Stomach (tissue), 9 donors: Measurements from ENCODE around the gene PDE9A. TPM values are rescaled to one million over a fixed set of nuclear protein-coding genes. Genes with fewer than 3 reads are reported as not detected.

ENCODE experiments used
- DNase-seq, 2 donors: peaks; one replicate each; pipeline versions ENCODE4 v3.0.0 to v3.0.0-alpha.2; 2013 to 2019
- H3K27ac ChIP-seq, 5 donors: fragments of 200-600 bp in 4 of 5; sonication (generic) in 4 of 5; one replicate each; pipeline ENCODE4 v1.5.1; 2013 to 2019; ENCODE audit warnings: mild to moderate bottlenecking in 1 of 5, moderate library complexity in 1 of 5
- H3K27me3 ChIP-seq, 3 donors: fragments of 200-600 bp; sonication (generic); one replicate each; pipeline ENCODE4 v1.5.1; 2017 to 2019; ENCODE audit warnings: mixed run types in 1 of 3
- H3K36me3 ChIP-seq, 4 donors: fragments of 200-600 bp; sonication (generic); 1 replicate in 3 of 4; 2 replicates in 1 of 4; pipeline ENCODE4 v1.5.1; 2016 to 2019
- H3K4me1 ChIP-seq, 4 donors: fragments of 200-600 bp; sonication (generic); one replicate each; pipeline ENCODE4 v1.5.1; 2016 to 2019
- H3K4me3 ChIP-seq, 4 donors: fragments of 200-600 bp; sonication (generic) in 3 of 4; one replicate each; pipeline ENCODE4 v1.5.1; 2016 to 2019; ENCODE audit warnings: mild to moderate bottlenecking in 1 of 4
- H3K9me3 ChIP-seq, 4 donors: fragments of 200-600 bp; sonication (generic); one replicate each; pipeline ENCODE4 v1.5.1; 2016 to 2019
- EP300 ChIP-seq: sonication (generic); formaldehyde crosslinking; IDR thresholded peaks from one replicate; pipeline ENCODE4 v1.6.1; 2017; ENCODE audit warnings: antibody characterized with exemption
- POLR2A ChIP-seq, 4 donors: fragments of 450-650 bp; IDR thresholded peaks; one replicate each; pipeline ENCODE4 v1.6.1; 2016; ENCODE audit warnings: antibody characterized with exemption in 4 of 4, control low read depth in 2 of 4, mild to moderate bottlenecking in 1 of 4, moderate library complexity in 1 of 4
- POLR2AphosphoS5 ChIP-seq, 3 donors: sonication (generic); formaldehyde crosslinking; IDR thresholded peaks; one replicate each; pipeline ENCODE4 v1.6.1; 2016; ENCODE audit warnings: antibody characterized with exemption in 3 of 3
- WGBS, 5 donors: extraction: QIAGEN DNeasy Blood & Tissue Kit in 3 of 5; methylation state at CpG; one replicate each; pipeline versions ENCODE4 v1.1.5 to v1.1.7; 2013 to 2018; 5-methylcytosine and 5-hydroxymethylcytosine counted together
- intact Hi-C: fragments of 100-400 bp; cut with DNase I; formaldehyde crosslinking; loops from one replicate; pipeline ENCODE4 v1.15.1; 2023; ENCODE audit warnings: low total_unique reads
- polyA plus RNA-seq, 3 donors: library from polyadenylated mRNA; stranded (reverse); fragments of 200-250 nt; gene quantifications; one replicate each; pipeline ENCODE4 v1.2.3, GENCODE V29; 2013
- total RNA-seq, 5 donors: library from RNA; depleted of rRNA; stranded (reverse); fragments of >200 nt; gene quantifications; one replicate each; pipeline versions ENCODE4 v1.1.0 to v1.2.3, GENCODE V29; 2014 to 2016
- TF ChIP-seq, protein P1 (sequence below), 7 experiments: fragments of 450-650 bp in 4 of 7; fragments of 200-600 bp in 3 of 7; sonication (generic) in 3 of 7; IDR thresholded peaks; one replicate each; pipeline ENCODE4 v1.5.1; 2016 to 2019; ENCODE audit warnings: antibody characterized with exemption in 7 of 7, control low read depth in 2 of 7, mild to moderate bottlenecking in 1 of 7
- donor health status: healthy with polysubstance abuse.
- donor health status: Bipolar disorder and iron deficiency.
- donor health status: healthy.

Gene PDE9A
- total and polyA plus RNA-seq, 8 donors: 6.4 to 77.1 (median 11.9) TPM

DNA sequence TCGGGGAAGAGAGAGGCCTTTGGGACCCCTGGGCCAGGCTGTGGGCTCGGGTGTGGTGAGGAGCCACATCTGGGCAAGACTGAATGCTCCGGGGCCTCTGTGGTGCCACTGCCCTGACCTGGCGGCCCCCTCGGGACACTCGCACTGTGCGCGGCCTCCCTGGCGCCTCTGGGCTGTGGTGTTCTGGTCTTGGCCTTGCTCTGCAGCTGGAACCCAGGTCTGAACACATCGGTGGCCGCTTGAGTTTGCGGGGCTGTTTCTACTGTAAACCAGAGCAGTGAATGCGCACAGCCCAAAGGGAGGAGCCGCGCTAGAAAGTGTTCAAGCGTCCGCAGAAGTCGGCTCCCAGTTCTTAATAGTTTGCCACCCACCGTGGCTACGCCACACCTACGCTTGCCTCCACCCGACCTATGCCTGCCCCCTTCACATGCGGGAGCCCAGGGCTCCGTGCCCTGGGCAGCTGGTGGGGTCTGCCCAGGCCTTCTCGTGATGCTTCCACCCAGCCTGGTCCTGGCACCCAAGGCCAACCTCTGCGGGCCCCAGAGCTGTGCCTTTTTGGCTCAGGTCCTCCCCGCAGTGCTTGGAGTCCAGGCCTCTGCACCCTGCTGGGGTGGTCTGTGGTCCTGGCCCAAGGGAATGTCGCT lies 4.4 kb downstream of the PDE9A start:
- peaks cover 0 to 56% (median 19%) of the 10 kb centered on the region in 3 donors for H3K27me3 ChIP-seq
- no peaks in the 10 kb centered on the region for H3K36me3 ChIP-seq
- no peak overlapping the region for H3K27ac ChIP-seq
- H3K9me3 ChIP-seq: no peaks in the 10 kb centered on the region
- intact Hi-C loops: loop anchor here (10.0 kb wide), 2 partner anchors 63 to 167 kb away; no protein-coding TSS in a partner anchor
- TF ChIP-seq, protein P1, sequence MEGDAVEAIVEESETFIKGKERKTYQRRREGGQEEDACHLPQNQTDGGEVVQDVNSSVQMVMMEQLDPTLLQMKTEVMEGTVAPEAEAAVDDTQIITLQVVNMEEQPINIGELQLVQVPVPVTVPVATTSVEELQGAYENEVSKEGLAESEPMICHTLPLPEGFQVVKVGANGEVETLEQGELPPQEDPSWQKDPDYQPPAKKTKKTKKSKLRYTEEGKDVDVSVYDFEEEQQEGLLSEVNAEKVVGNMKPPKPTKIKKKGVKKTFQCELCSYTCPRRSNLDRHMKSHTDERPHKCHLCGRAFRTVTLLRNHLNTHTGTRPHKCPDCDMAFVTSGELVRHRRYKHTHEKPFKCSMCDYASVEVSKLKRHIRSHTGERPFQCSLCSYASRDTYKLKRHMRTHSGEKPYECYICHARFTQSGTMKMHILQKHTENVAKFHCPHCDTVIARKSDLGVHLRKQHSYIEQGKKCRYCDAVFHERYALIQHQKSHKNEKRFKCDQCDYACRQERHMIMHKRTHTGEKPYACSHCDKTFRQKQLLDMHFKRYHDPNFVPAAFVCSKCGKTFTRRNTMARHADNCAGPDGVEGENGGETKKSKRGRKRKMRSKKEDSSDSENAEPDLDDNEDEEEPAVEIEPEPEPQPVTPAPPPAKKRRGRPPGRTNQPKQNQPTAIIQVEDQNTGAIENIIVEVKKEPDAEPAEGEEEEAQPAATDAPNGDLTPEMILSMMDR (IDR thresholded peaks at IDR 0.05): no peak
- no peak for TF ChIP-seq EP300
- no peak for DNase-seq
- 89 to 96% (median 93%) methylated on average over 24 to 28 of the region's 28 CpGs for WGBS, 5 donors
- peaks cover 23 to 52% (median 32%) of the 10 kb centered on the region in 4 donors for H3K4me1 ChIP-seq
- no peak overlapping the region for H3K4me3 ChIP-seq

DNA sequence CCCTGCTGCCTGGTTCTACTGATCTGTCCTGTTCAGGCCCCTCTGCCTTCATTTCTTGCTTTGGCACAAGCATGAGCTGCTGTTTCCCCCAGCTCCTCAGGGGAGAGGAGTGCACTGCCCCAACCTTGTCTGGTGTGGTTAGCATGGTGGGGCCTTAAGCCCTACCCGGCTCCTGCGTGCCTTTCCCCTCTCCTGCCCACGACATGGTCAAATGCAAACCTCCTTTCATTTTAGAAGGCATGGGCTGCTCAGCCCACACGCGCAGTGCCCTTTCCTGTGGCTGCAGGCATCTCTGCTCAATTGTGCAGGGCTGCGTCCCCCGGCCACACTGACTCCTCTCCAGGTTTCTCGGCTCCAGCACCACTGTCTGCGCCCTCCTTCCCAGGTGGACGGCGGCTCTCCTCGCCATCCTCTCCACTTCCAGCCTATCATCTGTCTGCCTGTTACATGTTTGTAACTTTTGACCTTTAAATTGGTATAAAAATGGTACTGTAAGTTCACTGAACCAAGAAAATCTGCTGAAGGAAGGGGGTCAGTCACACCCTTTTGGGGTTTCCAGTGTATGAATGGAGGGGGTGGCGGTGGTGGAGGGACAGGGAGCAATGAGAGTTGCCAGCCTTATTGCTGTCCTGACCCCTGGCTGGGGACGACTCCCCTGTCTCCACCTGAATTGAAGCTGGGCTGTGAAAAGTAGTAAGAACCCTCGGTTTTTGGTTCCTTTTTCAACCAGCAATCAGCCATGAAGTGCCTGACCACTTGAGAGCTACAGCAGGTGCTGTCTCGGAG lies 5.1 kb downstream of the PDE9A start:
- intact Hi-C loops: loop anchor here (10.0 kb wide), 2 partner anchors 64 to 166 kb away; no protein-coding TSS in a partner anchor
- TF ChIP-seq, protein P1 (IDR thresholded peaks at IDR 0.05): no peak
- TF ChIP-seq EP300 (no peak), POLR2A (IDR thresholded peaks at IDR 0.05) (no peak), POLR2AphosphoS5 (IDR thresholded peaks at IDR 0.05) (no peak)
- no peak for DNase-seq
- Histone ChIP-seq H3K36me3 (no peaks in the 10 kb centered on the region), H3K9me3 (no peaks in the 10 kb centered on the region), H3K4me3 (no peak overlapping the region), H3K27me3 (peaks cover 0 to 50% (median 19%) of the 10 kb centered on the region in 3 donors), H3K4me1 (peaks cover 19 to 47% (median 27%) of the 10 kb centered on the region in 4 donors), H3K27ac (no peak overlapping the region)
- 79 to 94% (median 89%) methylated on average over 16 of the region's 16 CpGs for WGBS, 5 donors

DNA sequence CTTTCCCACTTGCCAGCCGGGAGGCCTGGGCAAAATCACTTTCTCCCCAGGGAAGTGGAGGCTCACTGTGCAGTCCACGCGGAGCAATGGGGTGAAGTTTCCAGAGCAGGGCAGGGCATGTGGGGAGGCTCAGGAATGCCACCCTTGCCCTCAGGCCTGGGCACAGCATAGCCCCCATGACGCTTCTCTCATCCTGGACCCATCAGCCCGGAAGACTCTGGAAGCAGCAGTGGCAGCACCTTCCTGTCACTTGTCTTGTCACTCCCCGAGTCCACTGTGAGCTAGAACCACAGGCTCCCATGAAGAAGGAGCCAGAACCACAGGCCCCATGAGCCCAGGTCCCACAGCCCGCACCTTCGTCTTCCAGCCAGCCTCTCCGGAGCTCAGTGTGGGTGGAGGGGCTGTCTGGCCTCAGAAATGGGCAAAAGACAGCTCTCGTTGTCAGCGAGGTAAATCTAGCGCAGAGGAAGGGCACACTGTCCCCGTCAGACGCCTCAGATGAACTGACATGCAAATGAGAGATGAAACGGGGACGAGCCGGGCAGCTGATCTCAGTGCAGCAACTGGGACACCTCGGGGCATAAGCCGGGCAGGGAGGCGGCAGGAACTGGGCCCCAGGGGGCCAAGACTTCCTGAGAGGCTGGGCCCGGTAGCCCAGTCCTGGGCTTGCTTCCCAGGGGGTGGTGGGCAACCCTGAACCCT lies 6.1 kb downstream of the PDE9A start:
- H3K36me3 ChIP-seq: no peaks in the 10 kb centered on the region
- no peaks in the 10 kb centered on the region for H3K9me3 ChIP-seq
- TF ChIP-seq, protein P1 (IDR thresholded peaks at IDR 0.05): no peak
- no peak for TF ChIP-seq EP300
- TF ChIP-seq POLR2AphosphoS5 (IDR thresholded peaks at IDR 0.05): no peak
- TF ChIP-seq POLR2A (IDR thresholded peaks at IDR 0.05): no peak
- peaks cover 9 to 48% (median 17%) of the 10 kb centered on the region in 4 donors for H3K4me1 ChIP-seq
- peaks cover 0 to 40% (median 9%) of the 10 kb centered on the region in 3 donors for H3K27me3 ChIP-seq
- no peak overlapping the region for H3K4me3 ChIP-seq
- 79 to 87% (median 83%) methylated on average over 12 to 21 of the region's 21 CpGs for WGBS, 5 donors
- H3K27ac ChIP-seq: no peak overlapping the region
- intact Hi-C loops: loop anchor here (10.0 kb wide), 2 partner anchors 65 to 165 kb away; no protein-coding TSS in a partner anchor
- no peak for DNase-seq

- Histone ChIP-seq H3K27ac (no peak overlapping the region), H3K27me3 (peaks cover 0 to 34% (median 5%) of the 10 kb centered on the region in 3 donors), H3K4me1 (peaks cover 4 to 48% (median 13%) of the 10 kb centered on the region in 4 donors), H3K36me3 (no peaks in the 10 kb centered on the region), H3K4me3 (no peak overlapping the region), H3K9me3 (no peaks in the 10 kb centered on the region)
- TF ChIP-seq EP300 (no peak), POLR2AphosphoS5 (IDR thresholded peaks at IDR 0.05) (no peak), POLR2A (IDR thresholded peaks at IDR 0.05) (no peak)
- TF ChIP-seq, protein P1 (IDR thresholded peaks at IDR 0.05): no peak
- DNase-seq: no peak
- intact Hi-C loops: no loop called here
- 91 to 94% (median 93%) methylated on average over 7 to 8 of the region's 8 CpGs for WGBS, 5 donors
Measured at GRCh38 chr21:42660118-42660470, 6.7 kb downstream of the PDE9A start.
